Endothelial cell (in vitro differentiated cells): ENCODE measurements around the gene OR10T2. TPM values are rescaled to one million over a fixed set of nuclear protein-coding genes. Genes with fewer than 3 reads are reported as not detected.

Source experiments
- DNase-seq: peaks from one replicate; pipeline ENCODE4 v3.0.0; 2021; ENCODE audit warnings: low spot score
- H3K27ac Mint-ChIP-seq: one replicate; pipeline ENCODE4 v1.8.0; 2021; ENCODE audit warnings: mixed read lengths, inconsistent platforms; ENCODE audit not compliant: unreplicated experiment
- H3K27me3 Mint-ChIP-seq: one replicate; pipeline ENCODE4 v1.8.0; 2021; ENCODE audit warnings: mild to moderate bottlenecking, moderate library complexity, mixed read lengths, inconsistent platforms; ENCODE audit not compliant: unreplicated experiment
- H3K36me3 Mint-ChIP-seq: one replicate; pipeline ENCODE4 v1.8.0; 2021; ENCODE audit warnings: mild to moderate bottlenecking, low read depth, mixed read lengths, inconsistent platforms; ENCODE audit not compliant: unreplicated experiment
- H3K4me1 Mint-ChIP-seq: one replicate; pipeline ENCODE4 v1.8.0; 2021; ENCODE audit warnings: mild to moderate bottlenecking, mixed read lengths, inconsistent platforms; ENCODE audit not compliant: unreplicated experiment
- H3K4me3 Mint-ChIP-seq: one replicate; pipeline ENCODE4 v1.8.0; 2021; ENCODE audit warnings: mild to moderate bottlenecking, mixed read lengths, inconsistent platforms; ENCODE audit not compliant: unreplicated experiment
- H3K9me3 Mint-ChIP-seq: one replicate; pipeline ENCODE4 v1.8.0; 2021; ENCODE audit warnings: mixed read lengths, inconsistent platforms; ENCODE audit not compliant: unreplicated experiment
- CTCF ChIP-seq: fragments of 200-600 bp; sonication (generic); IDR thresholded peaks from one replicate; pipeline ENCODE4 v1.5.0; 2021; ENCODE audit warnings: antibody characterized with exemption; ENCODE audit not compliant: unreplicated experiment
- total RNA-seq: library from RNA; stranded (reverse); fragmentation: NEBNext Ultra II Directional; extraction: Animal tissue kit (Norgen Biotek cat#: 25700); gene quantifications from one replicate; pipeline ENCODE4 v1.2.1, GENCODE V29; 2021; ENCODE audit not compliant: unreplicated experiment

Gene OR10T2
- total RNA-seq, 1 donor from 2014 or later: not detected

GRCh38 chr1:158425027-158425426, 25.8 kb upstream of the OR10T2 start:
- no peak overlapping the region for H3K27ac Mint-ChIP-seq
- H3K36me3 Mint-ChIP-seq: no peaks in the 10 kb centered on the region
- H3K9me3 Mint-ChIP-seq: no peaks in the 10 kb centered on the region
- H3K27me3 Mint-ChIP-seq: no peaks in the 10 kb centered on the region
- no peak overlapping the region for H3K4me3 Mint-ChIP-seq
- DNase-seq: no peak
- no peak for TF ChIP-seq CTCF
- no peaks in the 10 kb centered on the region for H3K4me1 Mint-ChIP-seq

- H3K27me3 Mint-ChIP-seq: no peaks in the 10 kb centered on the region
- no peak overlapping the region for H3K27ac Mint-ChIP-seq
- H3K9me3 Mint-ChIP-seq: no peaks in the 10 kb centered on the region
Measured at GRCh38 chr1:158422212-158422611, 22.9 kb upstream of the OR10T2 start.

GRCh38 chr1:158417586-158417985, 18.3 kb upstream of the OR10T2 start:
- no peak for DNase-seq
- no peaks in the 10 kb centered on the region for H3K9me3 Mint-ChIP-seq
- H3K27ac Mint-ChIP-seq: no peak overlapping the region
- no peak for TF ChIP-seq CTCF
- H3K4me3 Mint-ChIP-seq: no peak overlapping the region
- H3K36me3 Mint-ChIP-seq: no peaks in the 10 kb centered on the region
- H3K27me3 Mint-ChIP-seq: no peaks in the 10 kb centered on the region
- H3K4me1 Mint-ChIP-seq: peaks cover 4% of the 10 kb centered on the region

More at GRCh38 chr1:158422212-158422611, 22.9 kb upstream of the OR10T2 start:
- no peak overlapping the region for H3K4me3 Mint-ChIP-seq
- no peak for DNase-seq
- H3K4me1 Mint-ChIP-seq: no peaks in the 10 kb centered on the region
- no peaks in the 10 kb centered on the region for H3K36me3 Mint-ChIP-seq
- no peak for TF ChIP-seq CTCF

- Mint-ChIP-seq H3K9me3 (no peaks in the 10 kb centered on the region), H3K27me3 (no peaks in the 10 kb centered on the region), H3K27ac (no peak overlapping the region), H3K36me3 (no peaks in the 10 kb centered on the region), H3K4me1 (peaks cover 4% of the 10 kb centered on the region), H3K4me3 (no peak overlapping the region)
- no peak for TF ChIP-seq CTCF
- DNase-seq: no peak
Measured at GRCh38 chr1:158414651-158415345, 15.5 kb upstream of the OR10T2 start.

- H3K9me3 Mint-ChIP-seq: no peaks in the 10 kb centered on the region
- no peaks in the 10 kb centered on the region for H3K27me3 Mint-ChIP-seq
- no peaks in the 10 kb centered on the region for H3K36me3 Mint-ChIP-seq
- no peaks in the 10 kb centered on the region for H3K4me1 Mint-ChIP-seq
- no peak overlapping the region for H3K4me3 Mint-ChIP-seq
- TF ChIP-seq CTCF: no peak
- no peak overlapping the region for H3K27ac Mint-ChIP-seq
- DNase-seq: no peak
Measured at GRCh38 chr1:158407092-158407491, 7.8 kb upstream of the OR10T2 start.
